Activated naive CD4-positive, alpha-beta T cell treated with Interleukin-2 at 50 U/mL for 16 hours (primary cell): ENCODE results near the gene SETBP1.

Source experiments
- DNase-seq: peaks from one replicate; pipeline ENCODE4 v3.0.0-alpha.2; 2020

Gene SETBP1

DNA sequence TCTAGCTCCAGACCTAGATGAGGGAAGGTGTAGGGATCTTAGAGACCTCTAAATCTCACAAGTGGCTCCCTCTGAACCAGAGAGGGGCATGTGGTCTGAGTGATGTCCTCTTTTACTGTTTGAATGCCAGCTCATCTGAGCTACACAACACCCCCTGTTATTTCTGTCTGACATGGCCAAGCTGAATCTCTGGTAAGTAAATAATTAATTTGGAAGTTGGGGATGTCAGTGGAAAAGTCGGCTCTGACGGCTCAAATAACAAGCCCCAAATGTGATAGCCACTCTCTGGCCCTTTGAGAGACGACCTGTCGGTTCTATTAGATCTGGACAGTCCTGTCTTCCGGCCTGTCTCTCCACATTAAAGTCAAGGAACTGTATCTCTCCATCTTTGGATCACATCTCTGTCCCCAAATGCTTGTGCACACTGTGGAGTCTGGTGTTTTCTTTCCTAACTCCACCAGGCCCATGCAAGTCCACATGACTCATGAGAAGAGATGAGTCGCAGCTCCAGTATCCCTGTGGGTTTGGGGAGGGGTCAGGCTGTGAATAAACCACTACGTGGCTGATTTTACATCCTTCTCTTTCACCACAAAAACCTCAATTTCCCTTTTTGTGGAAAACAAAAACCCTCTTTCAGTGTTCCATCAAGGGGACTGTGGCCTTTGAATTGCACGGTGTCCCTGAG is 52.5 kb downstream of the SETBP1 start:
- DNase-seq: peak; percentile 12

DNA sequence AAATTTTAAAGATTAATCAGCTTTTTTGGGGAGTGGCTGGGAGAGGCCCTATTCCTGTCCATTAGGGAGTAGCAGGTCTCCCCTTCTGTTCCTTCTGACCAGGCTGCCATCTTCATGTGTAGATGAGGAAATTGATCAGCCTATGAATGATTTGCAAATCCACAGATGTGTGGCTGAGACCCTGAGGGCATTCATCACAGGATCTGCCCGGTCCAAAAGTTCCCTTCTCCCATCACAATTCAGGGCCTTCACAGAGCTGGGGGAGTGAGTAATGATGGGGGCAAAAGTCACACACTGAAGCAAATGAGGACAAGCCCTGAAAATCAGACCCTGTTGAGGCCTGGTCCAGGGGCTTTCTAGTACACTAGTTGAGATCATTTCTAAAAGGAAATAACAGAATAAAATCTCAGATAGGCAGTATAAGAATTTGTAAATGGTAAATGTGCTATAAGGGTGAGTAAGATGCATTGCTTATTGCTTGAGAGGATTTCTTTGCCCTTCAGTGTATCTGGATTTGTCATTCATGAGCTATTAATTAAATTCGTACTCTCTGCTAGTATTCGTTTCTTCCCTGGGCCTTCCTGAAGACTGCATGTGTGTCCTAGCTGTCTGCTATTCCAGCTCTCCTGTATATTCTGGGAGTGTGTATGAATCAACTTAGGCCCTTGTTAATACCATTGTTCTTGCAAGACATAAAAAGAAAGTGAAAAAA is 53.2 kb downstream of the SETBP1 start:
- DNase-seq: no peak

- DNase-seq: no peak
Observed at GRCh38 chr18:44735096-44735495, 54.4 kb downstream of the SETBP1 start.

DNA sequence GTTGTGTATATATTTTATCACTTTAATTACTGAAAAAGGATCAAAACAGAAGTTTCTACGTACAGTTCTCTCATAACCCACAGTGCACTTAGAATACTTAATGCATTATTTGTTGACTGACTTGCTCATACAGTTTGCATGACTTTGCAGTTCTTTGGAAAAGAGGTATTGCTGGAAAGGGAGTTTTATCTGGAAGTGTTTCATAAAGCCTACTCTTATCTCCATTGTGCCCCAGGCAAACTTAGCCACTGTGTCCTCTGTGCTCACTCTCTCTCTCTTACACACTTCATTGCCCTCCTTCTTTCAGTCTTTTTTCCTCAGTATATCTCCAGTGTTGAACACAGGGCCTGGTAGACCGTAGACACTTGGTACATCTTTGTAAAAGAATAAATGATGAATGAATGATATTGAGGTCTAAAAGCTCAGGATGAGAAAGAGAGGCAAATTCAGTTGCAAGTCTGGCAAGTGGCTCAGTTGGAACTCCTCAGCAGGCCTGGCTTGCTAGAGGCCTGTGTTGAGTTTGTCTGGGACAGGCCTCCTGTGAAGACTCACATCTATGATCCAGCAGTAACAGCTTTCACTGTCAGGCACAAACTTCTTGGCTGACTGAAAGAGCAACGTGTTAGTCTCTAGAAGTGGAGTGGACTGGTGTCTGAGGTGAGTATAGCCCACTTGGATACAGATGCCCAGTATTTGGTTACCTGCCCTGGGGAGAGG is 56.1 kb downstream of the SETBP1 start:
- DNase-seq: no peak

- DNase-seq: no peak
Observed at GRCh38 chr18:44737623-44738022, 56.9 kb downstream of the SETBP1 start.

- DNase-seq: no peak
Observed at GRCh38 chr18:44740000-44740399, 59.3 kb downstream of the SETBP1 start.

GRCh38 chr18:44741085-44741484 is 60.4 kb downstream of the SETBP1 start:
- DNase-seq: no peak

GRCh38 chr18:44741511-44741910 is 60.8 kb downstream of the SETBP1 start:
- DNase-seq: no peak

GRCh38 chr18:44742126-44742525 is 61.4 kb downstream of the SETBP1 start:
- no peak for DNase-seq

DNA sequence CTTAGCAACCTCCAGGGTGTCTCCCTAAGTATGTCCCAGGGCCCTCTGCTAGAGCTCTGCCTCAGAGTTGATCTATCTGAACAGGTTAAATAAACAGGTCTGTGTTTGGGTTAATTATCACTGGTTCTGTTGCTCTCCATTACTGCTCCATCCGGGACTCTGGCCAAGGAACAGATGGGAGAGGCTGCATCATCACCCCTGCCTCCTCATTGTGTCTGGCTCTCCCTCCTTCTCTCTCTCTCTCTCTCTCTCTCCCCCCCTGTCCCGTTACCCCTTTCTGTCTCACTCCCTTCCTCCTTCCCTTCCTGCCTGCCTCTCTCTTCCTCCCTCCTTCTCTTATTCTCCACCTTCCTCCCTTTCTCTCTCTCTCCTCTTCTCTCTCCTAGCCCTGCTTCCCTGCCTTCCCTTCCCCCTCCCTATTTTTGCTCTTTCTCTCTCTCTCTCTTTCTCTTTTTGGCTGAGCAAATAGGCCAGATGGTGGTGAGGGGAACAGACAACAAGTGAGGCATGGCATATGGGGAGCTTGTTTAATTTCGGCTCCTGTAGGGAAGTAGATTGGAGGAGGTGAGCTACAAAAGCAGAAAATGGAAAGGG is 62.1 kb downstream of the SETBP1 start:
- DNase-seq: no peak

GRCh38 chr18:44743631-44744030 is 62.9 kb downstream of the SETBP1 start:
- DNase-seq: no peak

DNA sequence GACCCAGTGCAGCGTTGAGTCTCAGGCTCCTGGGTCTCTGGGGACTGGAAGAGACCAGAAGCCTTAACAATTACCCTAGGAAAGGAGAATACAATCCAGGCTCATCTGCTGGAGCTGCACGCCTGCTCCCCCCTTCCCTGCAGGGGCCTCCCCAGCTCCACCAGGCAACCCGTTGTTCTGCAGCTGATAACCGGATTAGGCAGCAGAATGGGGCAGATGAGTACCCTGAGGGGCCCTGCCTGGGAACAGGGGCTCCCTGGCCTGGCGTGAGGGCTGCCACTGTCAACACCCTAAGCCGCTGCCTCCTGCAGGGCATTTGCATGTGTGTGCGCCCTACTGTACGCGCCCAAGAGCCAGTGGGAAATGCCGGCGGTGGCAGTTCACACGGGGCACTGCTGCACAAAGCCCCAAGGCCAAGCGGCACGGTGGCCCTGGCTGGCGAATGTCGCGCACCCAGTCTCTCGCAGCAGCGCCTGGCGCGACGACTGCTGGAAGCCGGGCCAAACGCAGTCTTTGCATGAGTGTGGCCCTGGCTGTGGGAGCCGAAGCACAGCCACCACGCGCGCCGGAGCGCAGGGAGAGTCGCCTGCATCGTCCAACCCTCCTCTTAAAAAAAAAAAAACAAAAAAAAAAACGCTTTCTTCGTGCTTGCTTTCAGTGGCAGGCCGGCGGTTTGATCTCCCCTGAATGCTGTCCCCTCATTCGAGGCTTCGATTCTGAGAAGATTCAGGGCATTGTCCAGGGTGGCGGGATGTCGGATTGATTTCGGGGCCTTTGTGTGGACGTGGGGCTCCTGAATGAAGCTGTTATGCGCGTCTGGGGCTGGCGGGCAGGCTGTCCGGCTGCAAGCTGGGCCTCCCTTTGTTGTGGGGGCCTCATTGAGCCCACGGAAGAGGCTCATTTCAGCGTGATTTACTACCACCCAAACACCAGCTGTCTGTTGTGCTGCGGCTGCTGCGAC is 63.8 kb downstream of the SETBP1 start:
- DNase-seq: no peak

DNA sequence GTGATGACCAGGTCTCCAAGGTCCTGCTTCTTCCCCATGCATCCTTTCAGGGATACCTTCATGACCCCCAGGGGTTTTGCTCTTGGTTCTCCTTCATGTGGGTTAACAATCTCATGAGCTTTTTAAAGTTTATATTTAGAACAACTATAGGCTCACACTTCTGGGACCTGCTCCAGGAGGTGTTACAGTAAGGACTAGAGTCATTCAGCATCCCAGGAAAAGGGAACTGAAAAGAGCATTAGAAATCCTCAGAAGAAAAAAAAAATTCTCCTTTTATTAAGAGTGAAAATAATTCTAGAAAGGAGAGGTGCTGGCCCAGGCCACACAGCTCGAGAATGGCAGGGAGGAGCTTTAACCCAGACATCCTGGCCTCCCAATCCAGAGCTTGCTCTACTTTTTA is 66.5 kb downstream of the SETBP1 start:
- DNase-seq: no peak

- DNase-seq: no peak
Observed at GRCh38 chr18:44748582-44748981, 67.9 kb downstream of the SETBP1 start.

DNA sequence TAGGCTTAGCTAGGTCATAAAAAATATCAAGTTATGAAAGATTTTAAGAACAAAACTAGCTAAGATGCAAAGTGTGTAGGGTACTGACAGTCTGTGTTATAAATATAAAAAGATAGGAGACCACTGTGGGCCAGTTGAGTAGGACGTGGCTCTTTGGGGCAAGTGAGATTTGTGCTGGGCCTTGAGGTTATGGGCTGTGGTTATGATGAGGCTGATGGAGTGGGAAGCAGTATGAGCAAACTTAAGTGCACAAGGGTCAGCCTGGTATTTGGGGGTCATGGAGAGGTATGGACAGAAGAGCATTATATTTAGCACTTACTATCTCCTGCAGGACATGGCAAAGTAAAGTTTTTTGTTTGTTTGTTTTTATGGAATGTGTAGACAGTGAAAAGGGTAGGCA is 70.1 kb downstream of the SETBP1 start:
- no peak for DNase-seq

GRCh38 chr18:44754567-44754966 is 73.9 kb downstream of the SETBP1 start:
- no peak for DNase-seq

- DNase-seq: peak; percentile 60
Observed at GRCh38 chr18:44758861-44759631, 78.4 kb downstream of the SETBP1 start.

- DNase-seq: peak; percentile 4
Observed at GRCh38 chr18:44759925-44760342, 79.2 kb downstream of the SETBP1 start.

GRCh38 chr18:44761812-44762211 is 81.1 kb downstream of the SETBP1 start:
- DNase-seq: no peak

GRCh38 chr18:44763327-44763726 is 82.6 kb downstream of the SETBP1 start:
- DNase-seq: no peak

DNA sequence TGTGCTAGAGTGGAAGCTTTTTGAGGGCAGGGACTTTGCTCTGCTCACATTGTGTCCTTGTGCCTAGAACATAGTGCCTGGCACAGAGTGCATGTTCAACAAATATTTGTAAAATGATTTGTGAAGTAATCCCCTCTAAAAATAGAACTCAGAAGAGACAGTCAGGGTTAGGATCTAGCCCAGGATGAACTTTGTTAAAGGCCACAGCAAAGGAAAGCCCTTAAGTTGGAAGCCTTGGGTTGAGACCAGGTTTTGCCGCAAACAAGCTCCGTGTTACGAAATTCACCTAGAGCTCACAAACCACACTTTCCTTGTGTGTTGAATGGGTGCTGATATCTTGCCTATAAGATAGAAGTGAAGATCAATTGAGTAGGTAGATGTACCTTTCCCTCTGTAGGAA is 84.2 kb downstream of the SETBP1 start:
- no peak for DNase-seq

GRCh38 chr18:44765456-44765855 is 84.8 kb downstream of the SETBP1 start:
- no peak for DNase-seq
